HepG2 (cell line): ENCODE measurements around the gene EPHA6. TPM values are rescaled to one million over a fixed set of nuclear protein-coding genes. Genes with fewer than 3 reads are reported as not detected.

Source experiments
- ADNP ChIP-seq: sonication (generic); formaldehyde crosslinking; IDR thresholded peaks from 2 replicates; pipeline ENCODE4 v1.4.0; 2020; ENCODE audit warnings: missing genetic modification reagents
- ARID3A ChIP-seq: IDR thresholded peaks from 2 replicates; pipeline ENCODE4 v1.6.1; 2012; ENCODE audit warnings: low read depth, low read length, improper control_type of control experiment
- KDM3A ChIP-seq: IDR thresholded peaks from 2 replicates; pipeline ENCODE4 v1.6.1; 2018; ENCODE audit warnings: low read depth, missing compliant biosample characterization
- MYC ChIP-seq: sonication (generic); formaldehyde crosslinking; IDR thresholded peaks from 2 replicates; pipeline ENCODE4 v1.9.0; 2021; ENCODE audit warnings: missing genetic modification reagents, borderline replicate concordance
- ONECUT2 ChIP-seq: sonication (generic); formaldehyde crosslinking; IDR thresholded peaks from 2 replicates; pipeline ENCODE4 v1.4.0; 2020; ENCODE audit warnings: missing genetic modification reagents
- TBX3 ChIP-seq: fragments of 450-650 bp; IDR thresholded peaks from 2 replicates; pipeline ENCODE4 v1.6.1; 2017; ENCODE audit warnings: antibody characterized with exemption, mild to moderate bottlenecking, inconsistent platforms, borderline replicate concordance
- THAP11 ChIP-seq: IDR thresholded peaks from 2 replicates; pipeline ENCODE4 v1.6.1; 2016; ENCODE audit warnings: missing biosample characterization, missing genetic modification reagents
- THAP8 ChIP-seq: sonication (generic); formaldehyde crosslinking; IDR thresholded peaks from 2 replicates; pipeline ENCODE4 v1.5.1; 2020; ENCODE audit warnings: missing genetic modification reagents, mild to moderate bottlenecking, borderline replicate concordance
- XRCC5 ChIP-seq: fragments of 200-400 bp; formaldehyde crosslinking; optimal IDR thresholded peaks from 2 replicates; pipeline ENCODE3; 2017; ENCODE audit warnings: mild to moderate bottlenecking, low read length
- ZIK1 ChIP-seq: sonication (generic); formaldehyde crosslinking; IDR thresholded peaks from 2 replicates; pipeline ENCODE4 v1.5.0; 2020; ENCODE audit warnings: mild to moderate bottlenecking, low read depth, missing genetic modification reagents, borderline replicate concordance
- ZNF20 ChIP-seq: sonication (generic); formaldehyde crosslinking; IDR thresholded peaks from 2 replicates; pipeline ENCODE4 v1.4.0; 2020; ENCODE audit warnings: mild to moderate bottlenecking, moderate library complexity, missing genetic modification reagents
- ZNF383 ChIP-seq: sonication (generic); formaldehyde crosslinking; IDR thresholded peaks from 2 replicates; pipeline ENCODE4 v1.4.0; 2020; ENCODE audit warnings: missing genetic modification reagents, mild to moderate bottlenecking, borderline replicate concordance
- ZNF557 ChIP-seq: sonication (generic); formaldehyde crosslinking; IDR thresholded peaks from 2 replicates; pipeline ENCODE4 v1.4.0; 2020; ENCODE audit warnings: missing genetic modification reagents
- ZNF569 ChIP-seq: sonication (generic); formaldehyde crosslinking; IDR thresholded peaks from 2 replicates; pipeline ENCODE4 v1.5.0; 2020; ENCODE audit warnings: mild to moderate bottlenecking, missing genetic modification reagents, moderate library complexity, borderline replicate concordance
- ZNF615 ChIP-seq: sonication (generic); formaldehyde crosslinking; IDR thresholded peaks from 2 replicates; pipeline ENCODE4 v1.5.0; 2020; ENCODE audit warnings: mild to moderate bottlenecking, missing genetic modification reagents, borderline replicate concordance
- ZNF781 ChIP-seq: sonication (generic); formaldehyde crosslinking; IDR thresholded peaks from 2 replicates; pipeline ENCODE4 v1.5.1; 2020; ENCODE audit warnings: borderline replicate concordance, mild to moderate bottlenecking, missing genetic modification reagents; ENCODE audit errors: not compliant biosample characterization
- ZNF784 ChIP-seq: sonication (generic); formaldehyde crosslinking; IDR thresholded peaks from 2 replicates; pipeline ENCODE4 v1.5.1; 2020; ENCODE audit warnings: missing genetic modification reagents, mild to moderate bottlenecking, borderline replicate concordance
- ZSCAN9 ChIP-seq: IDR thresholded peaks from 2 replicates; pipeline ENCODE4 v1.6.1; 2016; ENCODE audit warnings: borderline replicate concordance
- ZZZ3 ChIP-seq: sonication (generic); formaldehyde crosslinking; IDR thresholded peaks from 2 replicates; pipeline ENCODE4 v1.4.0; 2020; ENCODE audit warnings: missing genetic modification reagents, mild to moderate bottlenecking, borderline replicate concordance
- polyA plus RNA-seq, 8 experiments: library from polyadenylated mRNA; depleted of rRNA in 3 of 8; stranded (reverse) in 7 of 8; unstranded in 1 of 8; fragments of >200 nt; fragmentation: Illumina TruSeq in 4 of 8; extraction: Trizol in 4 of 8; gene quantifications; 2 replicates each; pipeline versions ENCODE4 v1.2.1 to v1.2.3, GENCODE V29; 2011 to 2016; ENCODE audit warnings: low read depth in 4 of 8, missing spikeins in 1 of 8, mixed read lengths in 1 of 8; ENCODE audit not compliant: insufficient read depth in 1 of 8
- total RNA-seq, 5 experiments: library from RNA; depleted of rRNA; stranded (reverse); fragments of >200 nt; fragmentation: Illumina TruSeq; extraction: Trizol; gene quantifications; 2 replicates each; pipeline ENCODE4 v1.2.3, GENCODE V29; 2016; ENCODE audit warnings: low read depth in 1 of 5
- TF ChIP-seq, protein P1 (sequence below): sonication (generic); formaldehyde crosslinking; IDR thresholded peaks from 2 replicates; pipeline ENCODE4 v1.8.0; 2022; ENCODE audit warnings: missing genetic modification reagents, mild to moderate bottlenecking, moderate library complexity, borderline replicate concordance
- TF ChIP-seq, protein P2 (sequence below): sonication (generic); formaldehyde crosslinking; IDR thresholded peaks from 2 replicates; pipeline ENCODE4 v1.9.0; 2021; ENCODE audit warnings: missing genetic modification reagents, borderline replicate concordance

Gene EPHA6
- total and polyA plus RNA-seq, 2 of the 13 experiments (the other 11 are each of a cell fraction or from before 2014, with no cell fraction given) = not detected

DNA sequence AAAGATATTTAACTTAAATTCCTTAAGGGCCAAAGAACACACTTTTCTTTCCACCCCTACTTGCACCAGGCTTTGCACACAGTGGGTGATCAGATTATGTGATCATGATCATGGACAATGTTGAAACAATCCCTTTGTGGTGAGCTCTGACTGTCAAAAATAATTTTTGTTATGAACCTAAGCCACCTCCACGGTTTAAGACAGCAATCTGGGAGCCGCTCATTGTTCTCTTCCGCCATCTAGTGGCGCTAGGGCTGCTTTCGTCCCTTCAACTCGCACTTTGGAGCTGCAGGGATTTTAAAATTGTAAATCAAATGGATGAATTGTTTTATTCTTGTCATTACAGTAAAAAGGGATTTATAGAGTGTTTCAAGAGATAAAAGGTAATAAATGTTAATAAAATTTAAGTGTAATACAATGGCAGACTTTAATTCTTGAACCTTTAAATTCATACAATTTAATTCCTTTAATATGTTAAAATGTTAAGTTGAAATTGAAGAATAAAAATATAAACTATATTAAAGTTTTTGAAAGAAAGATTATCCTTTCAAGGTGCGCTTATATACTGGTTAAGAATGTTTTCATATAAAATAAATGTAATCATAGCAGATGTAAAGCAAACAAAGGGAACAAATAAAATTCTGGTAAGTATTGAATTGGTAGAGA, 904.9 kb downstream of the EPHA6 start (continued):
- TF ChIP-seq, protein P1, sequence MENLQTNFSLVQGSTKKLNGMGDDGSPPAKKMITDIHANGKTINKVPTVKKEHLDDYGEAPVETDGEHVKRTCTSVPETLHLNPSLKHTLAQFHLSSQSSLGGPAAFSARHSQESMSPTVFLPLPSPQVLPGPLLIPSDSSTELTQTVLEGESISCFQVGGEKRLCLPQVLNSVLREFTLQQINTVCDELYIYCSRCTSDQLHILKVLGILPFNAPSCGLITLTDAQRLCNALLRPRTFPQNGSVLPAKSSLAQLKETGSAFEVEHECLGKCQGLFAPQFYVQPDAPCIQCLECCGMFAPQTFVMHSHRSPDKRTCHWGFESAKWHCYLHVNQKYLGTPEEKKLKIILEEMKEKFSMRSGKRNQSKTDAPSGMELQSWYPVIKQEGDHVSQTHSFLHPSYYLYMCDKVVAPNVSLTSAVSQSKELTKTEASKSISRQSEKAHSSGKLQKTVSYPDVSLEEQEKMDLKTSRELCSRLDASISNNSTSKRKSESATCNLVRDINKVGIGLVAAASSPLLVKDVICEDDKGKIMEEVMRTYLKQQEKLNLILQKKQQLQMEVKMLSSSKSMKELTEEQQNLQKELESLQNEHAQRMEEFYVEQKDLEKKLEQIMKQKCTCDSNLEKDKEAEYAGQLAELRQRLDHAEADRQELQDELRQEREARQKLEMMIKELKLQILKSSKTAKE (CRISPR knock-in tag) = no peak
- TF ChIP-seq ZNF569 (CRISPR knock-in tag) (no peak), ZZZ3 (CRISPR knock-in tag) (no peak), MYC (CRISPR knock-in tag) (no peak), ADNP (CRISPR knock-in tag) (no peak), ONECUT2 (no peak), ZNF615 (no peak), KDM3A (CRISPR knock-in tag) (no peak), ARID3A (peak; percentile 35; the same call in 1 of the 2 replicates), ZNF20 (no peak), TBX3 (no peak), ZIK1 (CRISPR knock-in tag) (no peak), ZSCAN9 (CRISPR knock-in tag) (no peak), ZNF781 (CRISPR knock-in tag) (no peak), XRCC5 (peak; percentile 56), ZNF557 (CRISPR knock-in tag) (no peak), ZNF784 (CRISPR knock-in tag) (no peak), THAP11 (CRISPR knock-in tag) (0 out of 2 replicates have a peak, but pooled peaks have one; percentile 14), ZNF383 (CRISPR knock-in tag) (no peak), THAP8 (CRISPR knock-in tag) (no peak)
- TF ChIP-seq, protein P2, sequence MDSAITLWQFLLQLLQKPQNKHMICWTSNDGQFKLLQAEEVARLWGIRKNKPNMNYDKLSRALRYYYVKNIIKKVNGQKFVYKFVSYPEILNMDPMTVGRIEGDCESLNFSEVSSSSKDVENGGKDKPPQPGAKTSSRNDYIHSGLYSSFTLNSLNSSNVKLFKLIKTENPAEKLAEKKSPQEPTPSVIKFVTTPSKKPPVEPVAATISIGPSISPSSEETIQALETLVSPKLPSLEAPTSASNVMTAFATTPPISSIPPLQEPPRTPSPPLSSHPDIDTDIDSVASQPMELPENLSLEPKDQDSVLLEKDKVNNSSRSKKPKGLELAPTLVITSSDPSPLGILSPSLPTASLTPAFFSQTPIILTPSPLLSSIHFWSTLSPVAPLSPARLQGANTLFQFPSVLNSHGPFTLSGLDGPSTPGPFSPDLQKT = no peak
